Activated naive CD8-positive, alpha-beta T cell treated with anti-CD3 and anti-CD28 coated beads, Interleukin-2, amount 10 ng/mL, durations not matched to agents 7 days and 5 days (primary cell): ENCODE measurements around the gene RSPO4. TPM values are rescaled to one million over a fixed set of nuclear protein-coding genes. Genes with fewer than 3 reads are reported as not detected.
"Not testable (repeated sequence)": the region's sequence is repeated elsewhere in the genome, so short reads cannot be mapped to it uniquely, and the experiment has no call there.

Experiments used
- ATAC-seq: fragments of 150-1000 bp; cut with Tn5 transposase; one replicate; pipeline ENCODE4 v1.10.0; 2021; ENCODE audit warnings: low read depth, moderate library complexity
- POLR2A ChIA-PET: fragments of 350-600 bp; sonication (Branson Sonifier 250); formaldehyde crosslinking; loops from one replicate; lab custom pipeline; 2021; ENCODE audit warnings: antibody characterized with exemption; lab: Charles Lee
- DNase-seq: peaks from one replicate; pipeline ENCODE4 v3.0.0; 2021
- H3K27ac Mint-ChIP-seq: one replicate; pipeline ENCODE4 v1.8.0; 2022; ENCODE audit warnings: mild to moderate bottlenecking, mixed read lengths
- H3K27me3 Mint-ChIP-seq: one replicate; pipeline ENCODE4 v1.8.0; 2022; ENCODE audit warnings: mild to moderate bottlenecking, moderate library complexity, mixed read lengths
- H3K36me3 Mint-ChIP-seq: one replicate; pipeline ENCODE4 v1.8.0; 2021; ENCODE audit warnings: mild to moderate bottlenecking, mixed read lengths
- H3K4me1 Mint-ChIP-seq: one replicate; pipeline ENCODE4 v1.8.0; 2021; ENCODE audit warnings: mixed read lengths
- H3K4me3 Mint-ChIP-seq: one replicate; pipeline ENCODE4 v1.8.0; 2022; ENCODE audit warnings: mild to moderate bottlenecking, moderate library complexity, mixed read lengths
- H3K9me3 Mint-ChIP-seq: one replicate; pipeline ENCODE4 v1.8.0; 2021; ENCODE audit warnings: mixed read lengths
- total RNA-seq, 2 experiments: library from RNA; stranded (reverse); gene quantifications; one replicate each; pipeline ENCODE4 v1.2.3, GENCODE V29; 2021

The RSPO4 gene
- under 1 TPM; 0.11 to 0.28 TPM for total RNA-seq

DNA sequence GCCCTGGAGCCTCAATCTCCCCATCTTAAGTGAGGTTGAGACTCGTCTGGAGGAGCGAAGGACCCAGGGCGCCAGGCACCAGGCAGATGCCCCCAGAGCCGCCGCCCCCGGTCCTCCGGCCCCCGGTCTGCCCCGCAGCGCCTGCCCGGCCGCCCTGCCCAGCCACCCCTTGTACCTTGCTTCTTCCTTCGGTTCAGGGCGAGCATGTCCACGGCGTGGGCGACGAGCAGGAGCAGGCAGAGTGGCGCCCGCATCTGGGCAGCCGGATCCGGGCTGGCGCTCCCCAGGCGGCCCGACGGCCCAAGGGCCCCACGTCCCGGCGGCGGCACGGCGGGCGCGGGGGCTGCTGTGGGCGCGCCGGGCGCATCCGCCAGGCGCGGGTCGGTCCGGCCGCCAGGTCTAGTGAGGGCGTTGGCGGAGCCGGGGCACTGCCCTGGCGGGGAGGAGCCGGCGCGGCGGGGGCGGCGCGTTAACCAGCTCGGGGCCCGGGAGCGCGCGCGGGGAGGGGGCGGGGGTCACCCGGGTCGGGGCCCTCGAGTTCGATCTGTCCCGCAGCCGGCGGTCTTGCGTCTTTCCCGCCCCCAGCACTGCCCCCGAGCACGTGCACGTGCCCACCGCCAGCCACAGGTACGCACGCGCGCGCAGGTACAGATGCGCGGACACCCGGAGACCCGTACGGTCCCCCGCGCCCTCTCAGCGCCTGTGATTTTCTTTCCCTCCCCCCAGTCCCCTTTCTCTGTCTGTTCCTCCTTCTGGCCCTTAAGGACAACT lies at the start of gene RSPO4:
Gene RSPO4 (minus strand): TSS at position 401 of the 771 bp plus-strand sequence. CDS start 147 bp downstream, at position 254.
- Mint-ChIP-seq H3K4me1 (peaks cover 5% of the 10 kb centered on the region), H3K27me3 (peaks cover 38% of the 10 kb centered on the region), H3K9me3 (no peaks in the 10 kb centered on the region), H3K27ac (no peak within 1 kb of the TSS), H3K36me3 (peaks cover 1% of the 10 kb centered on the region), H3K4me3 (peak within 1 kb of the TSS; percentile 65)
- no peak for ATAC-seq
- POLR2A ChIA-PET, result no interaction called here
- DNase-seq, result no peak

DNA sequence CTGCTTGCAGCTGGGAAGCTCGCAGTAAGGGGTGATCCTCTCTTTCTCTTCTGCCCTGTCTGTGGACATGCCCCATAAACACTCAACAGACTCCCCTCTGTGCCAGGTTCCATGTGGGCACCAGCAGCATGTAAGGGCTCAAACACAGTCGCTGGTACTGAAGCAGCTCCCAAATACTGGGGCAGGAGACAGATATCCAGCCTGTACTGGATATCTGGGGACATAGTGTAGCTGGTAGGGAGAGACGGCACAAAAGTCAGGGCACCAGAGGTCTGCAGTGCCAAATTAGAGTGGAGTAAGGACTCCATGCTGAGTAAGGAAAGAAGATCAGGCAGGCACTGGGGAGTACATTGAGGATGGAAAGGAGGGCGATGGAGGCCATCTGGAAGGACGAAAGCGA lies 48.3 kb upstream of the RSPO4 start:
- no peaks in the 10 kb centered on the region for H3K9me3 Mint-ChIP-seq
- POLR2A ChIA-PET, result no interaction called here
- no peaks in the 10 kb centered on the region for H3K36me3 Mint-ChIP-seq
- H3K27ac Mint-ChIP-seq, result no peak overlapping the region
- DNase-seq (no peak), ATAC-seq (no peak)
- peaks cover 3% of the 10 kb centered on the region for H3K27me3 Mint-ChIP-seq
- no peaks in the 10 kb centered on the region for H3K4me1 Mint-ChIP-seq
- H3K4me3 Mint-ChIP-seq, result no peak overlapping the region

DNA sequence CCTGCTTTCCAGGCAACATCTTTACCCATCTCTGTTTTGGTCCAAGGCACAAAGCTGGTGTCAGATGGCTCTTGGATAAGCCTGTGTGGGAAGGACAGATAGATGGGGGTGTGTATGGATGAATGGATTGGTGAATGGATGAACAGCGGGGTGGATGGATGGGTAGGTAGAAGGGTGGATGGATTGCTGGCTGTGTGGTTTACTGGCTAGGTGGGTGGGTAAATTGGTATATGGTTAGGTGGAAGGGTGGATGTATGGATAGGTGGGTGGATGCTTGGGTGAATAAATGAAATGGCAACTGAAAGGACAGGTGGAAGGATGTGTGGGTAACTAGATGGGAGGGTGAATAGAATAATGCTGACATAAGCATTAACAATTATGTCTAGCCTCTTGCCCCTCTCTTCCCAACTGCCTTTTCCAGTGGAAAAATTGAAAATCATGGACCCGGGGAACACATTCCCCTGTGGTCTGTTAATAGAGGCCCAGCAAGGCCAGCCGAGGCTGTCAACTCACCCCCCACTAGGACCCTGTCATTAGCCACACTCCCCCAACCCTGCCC lies 43.8 kb upstream of the RSPO4 start:
- POLR2A ChIA-PET, result no interaction called here
- no peak for ATAC-seq
- H3K4me3 Mint-ChIP-seq, result no peak overlapping the region
- no peaks in the 10 kb centered on the region for H3K36me3 Mint-ChIP-seq
- DNase-seq, result no peak
- H3K9me3 Mint-ChIP-seq, result no peaks in the 10 kb centered on the region
- H3K27ac Mint-ChIP-seq, result no peak overlapping the region
- H3K27me3 Mint-ChIP-seq, result peaks cover 3% of the 10 kb centered on the region
- no peaks in the 10 kb centered on the region for H3K4me1 Mint-ChIP-seq

DNA sequence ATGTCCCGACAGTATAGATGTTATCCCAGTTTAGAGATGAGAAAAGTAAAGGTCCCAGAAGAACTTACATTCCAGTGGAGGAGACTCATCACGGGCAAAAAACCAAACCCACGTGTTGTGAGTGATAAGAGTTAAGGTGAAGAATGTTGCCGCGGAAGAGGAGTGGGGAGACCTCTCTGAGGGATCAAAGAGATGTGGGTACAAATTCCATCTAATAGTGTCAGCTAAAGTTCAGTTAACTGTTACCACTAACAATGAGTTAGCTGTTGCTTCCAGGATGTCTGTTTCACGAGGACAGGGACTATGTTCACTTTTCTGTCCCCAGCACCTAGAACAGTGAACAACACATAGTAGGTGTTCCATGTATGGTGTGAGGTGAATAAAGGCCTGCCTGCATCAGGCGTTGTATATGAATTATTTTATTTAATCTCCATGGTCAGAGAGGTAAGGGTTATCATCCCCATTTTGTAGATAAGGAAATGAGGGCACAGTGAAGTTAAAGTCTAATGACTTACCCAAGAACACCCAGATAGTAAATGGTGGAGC lies 39.8 kb upstream of the RSPO4 start:
- DNase-seq (no peak), ATAC-seq (no peak)
- POLR2A ChIA-PET, result no interaction called here
- H3K4me1 Mint-ChIP-seq, result no peaks in the 10 kb centered on the region
- no peak overlapping the region for H3K27ac Mint-ChIP-seq
- no peaks in the 10 kb centered on the region for H3K9me3 Mint-ChIP-seq
- H3K36me3 Mint-ChIP-seq, result no peaks in the 10 kb centered on the region
- no peak overlapping the region for H3K4me3 Mint-ChIP-seq
- H3K27me3 Mint-ChIP-seq, result no peaks in the 10 kb centered on the region

- no peaks in the 10 kb centered on the region for H3K9me3 Mint-ChIP-seq
- no peaks in the 10 kb centered on the region for H3K36me3 Mint-ChIP-seq
- no peak overlapping the region for H3K27ac Mint-ChIP-seq
- no peak for ATAC-seq
- H3K4me3 Mint-ChIP-seq, result no peak overlapping the region
- H3K4me1 Mint-ChIP-seq, result no peaks in the 10 kb centered on the region
- POLR2A ChIA-PET, result no interaction called here
- no peak for DNase-seq
- no peaks in the 10 kb centered on the region for H3K27me3 Mint-ChIP-seq
Measured at GRCh38 chr20:1038205-1038604, 36.1 kb upstream of the RSPO4 start.

DNA sequence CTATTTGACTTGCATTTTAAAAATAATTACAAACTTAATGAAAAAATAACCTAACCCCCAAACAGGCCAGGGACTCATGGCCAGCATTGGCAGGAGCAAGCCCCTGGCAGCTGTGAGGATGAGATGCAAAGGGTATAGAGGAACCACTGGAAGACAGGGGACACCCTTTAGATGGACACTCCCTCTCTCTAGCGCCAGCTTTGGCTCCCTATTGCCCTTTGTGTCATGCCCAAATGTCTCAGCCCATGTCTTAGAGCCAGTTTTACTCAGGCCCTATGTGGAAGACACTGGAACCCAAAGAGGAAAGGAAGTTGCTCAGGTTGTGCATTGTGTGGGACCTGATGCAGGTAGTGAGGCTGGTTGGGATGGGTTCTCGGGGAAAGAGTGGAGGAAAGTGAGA lies 34.9 kb upstream of the RSPO4 start:
- H3K4me1 Mint-ChIP-seq, result no peaks in the 10 kb centered on the region
- no peak overlapping the region for H3K4me3 Mint-ChIP-seq
- no peaks in the 10 kb centered on the region for H3K36me3 Mint-ChIP-seq

DNA sequence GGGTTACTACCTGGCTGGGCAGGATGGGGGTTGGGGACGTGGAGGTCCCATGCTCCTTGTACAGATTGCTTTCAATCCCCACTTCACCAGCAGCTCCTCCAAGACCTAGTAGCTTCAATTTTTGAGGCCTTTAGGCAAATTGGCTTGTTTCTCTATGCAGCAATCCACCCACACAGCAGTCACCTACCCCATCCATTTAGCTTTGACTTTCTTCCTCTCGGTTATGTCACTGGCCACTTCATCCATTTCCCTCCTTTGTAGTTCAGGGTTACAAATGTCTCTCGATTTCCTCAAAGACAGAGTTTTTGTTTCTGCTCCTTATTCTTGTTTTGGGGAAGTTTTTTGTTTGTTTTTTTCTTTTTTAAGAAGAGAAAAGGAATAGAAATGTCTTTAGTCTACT lies 33.4 kb upstream of the RSPO4 start:
- Mint-ChIP-seq H3K4me3 (no peak overlapping the region), H3K4me1 (no peaks in the 10 kb centered on the region), H3K9me3 (no peaks in the 10 kb centered on the region), H3K27me3 (peaks cover 7% of the 10 kb centered on the region), H3K27ac (no peak overlapping the region), H3K36me3 (no peaks in the 10 kb centered on the region)
- ATAC-seq (no peak), DNase-seq (no peak)
- POLR2A ChIA-PET, result no interaction called here

More for the DNA sequence above, 34.9 kb upstream of the RSPO4 start:
- Mint-ChIP-seq H3K9me3 (no peaks in the 10 kb centered on the region), H3K27me3 (peaks cover 4% of the 10 kb centered on the region), H3K27ac (no peak overlapping the region)
- no peak for DNase-seq
- POLR2A ChIA-PET, result no interaction called here
- no peak for ATAC-seq

GRCh38 chr20:1034415-1034789 lies 32.3 kb upstream of the RSPO4 start:
- Mint-ChIP-seq H3K4me1 (no peaks in the 10 kb centered on the region), H3K36me3 (peaks cover 1% of the 10 kb centered on the region), H3K4me3 (no peak overlapping the region), H3K9me3 (no peaks in the 10 kb centered on the region), H3K27ac (no peak overlapping the region), H3K27me3 (peaks cover 7% of the 10 kb centered on the region)
- POLR2A ChIA-PET, result no interaction called here
- DNase-seq, result no peak
- ATAC-seq, result no peak

GRCh38 chr20:1033751-1034414 lies 31.8 kb upstream of the RSPO4 start:
- H3K4me1 Mint-ChIP-seq, result no peaks in the 10 kb centered on the region
- H3K9me3 Mint-ChIP-seq, result no peaks in the 10 kb centered on the region
- H3K27me3 Mint-ChIP-seq, result peaks cover 7% of the 10 kb centered on the region
- DNase-seq (no peak), ATAC-seq (no peak)
- H3K27ac Mint-ChIP-seq, result no peak overlapping the region
- H3K36me3 Mint-ChIP-seq, result peaks cover 1% of the 10 kb centered on the region
- no peak overlapping the region for H3K4me3 Mint-ChIP-seq
- POLR2A ChIA-PET, result no interaction called here

- H3K36me3 Mint-ChIP-seq, result peaks cover 1% of the 10 kb centered on the region
- H3K4me1 Mint-ChIP-seq, result no peaks in the 10 kb centered on the region
- no peak for DNase-seq
- no peaks in the 10 kb centered on the region for H3K9me3 Mint-ChIP-seq
- ATAC-seq, result no peak
- no peak overlapping the region for H3K27ac Mint-ChIP-seq
- peaks cover 14% of the 10 kb centered on the region for H3K27me3 Mint-ChIP-seq
- no peak overlapping the region for H3K4me3 Mint-ChIP-seq
- POLR2A ChIA-PET, result no interaction called here
Measured at GRCh38 chr20:1029980-1030379, 27.9 kb upstream of the RSPO4 start.

GRCh38 chr20:1026214-1026613 lies 24.1 kb upstream of the RSPO4 start:
- DNase-seq, H3K4me3 Mint-ChIP-seq, ATAC-seq, H3K27ac Mint-ChIP-seq, POLR2A ChIA-PET, H3K9me3 Mint-ChIP-seq, H3K4me1 Mint-ChIP-seq, H3K36me3 Mint-ChIP-seq: not testable (repeated sequence)
- H3K27me3 Mint-ChIP-seq, result peaks cover 17% of the 10 kb centered on the region

GRCh38 chr20:1022871-1023270 lies 20.8 kb upstream of the RSPO4 start:
- ATAC-seq (no peak), DNase-seq (no peak)
- Mint-ChIP-seq H3K27ac (no peak overlapping the region), H3K4me1 (no peaks in the 10 kb centered on the region), H3K36me3 (no peaks in the 10 kb centered on the region), H3K9me3 (no peaks in the 10 kb centered on the region), H3K27me3 (peaks cover 22% of the 10 kb centered on the region), H3K4me3 (no peak overlapping the region)
- POLR2A ChIA-PET, result no interaction called here

GRCh38 chr20:1020614-1021013 lies 18.5 kb upstream of the RSPO4 start:
- H3K27ac Mint-ChIP-seq, result no peak overlapping the region

GRCh38 chr20:1019344-1019743 lies 17.2 kb upstream of the RSPO4 start:
- POLR2A ChIA-PET, result no interaction called here
- no peaks in the 10 kb centered on the region for H3K36me3 Mint-ChIP-seq
- ATAC-seq, result no peak
- peaks cover 16% of the 10 kb centered on the region for H3K27me3 Mint-ChIP-seq
- H3K4me3 Mint-ChIP-seq, result no peak overlapping the region
- no peak overlapping the region for H3K27ac Mint-ChIP-seq
- no peaks in the 10 kb centered on the region for H3K4me1 Mint-ChIP-seq
- no peaks in the 10 kb centered on the region for H3K9me3 Mint-ChIP-seq
- DNase-seq, result no peak

More at GRCh38 chr20:1020614-1021013, 18.5 kb upstream of the RSPO4 start:
- H3K4me1 Mint-ChIP-seq, result no peaks in the 10 kb centered on the region
- no peaks in the 10 kb centered on the region for H3K9me3 Mint-ChIP-seq
- ATAC-seq (no peak), DNase-seq (no peak)
- POLR2A ChIA-PET, result no interaction called here
- no peaks in the 10 kb centered on the region for H3K36me3 Mint-ChIP-seq
- H3K4me3 Mint-ChIP-seq, result no peak overlapping the region
- H3K27me3 Mint-ChIP-seq, result peaks cover 16% of the 10 kb centered on the region
